K562 (cell line): ENCODE data around the gene CD82. TPM values are rescaled to one million over a fixed set of nuclear protein-coding genes. Genes with fewer than 3 reads are reported as not detected.

Experiments
- ATF7 ChIP-seq: fragments of 450-650 bp; IDR thresholded peaks from 2 replicates; pipeline ENCODE4 v1.7.1; 2014; ENCODE audit warnings: mild to moderate bottlenecking, moderate library complexity
- BACH1 ChIP-seq: fragments of 200-800 bp; sonication (Bioruptor generic); IDR thresholded peaks from 2 replicates; pipeline ENCODE4 v1.6.1; 2016; ENCODE audit warnings: missing genetic modification characterization, missing compliant biosample characterization
- CBFA2T3 ChIP-seq: fragments of 450-650 bp; IDR thresholded peaks from 2 replicates; pipeline ENCODE4 v1.6.1; 2017
- DPF2 ChIP-seq: fragments of 450-650 bp; IDR thresholded peaks from 2 replicates; pipeline ENCODE4 v1.6.1; 2016
- ELK1 ChIP-seq: sonication (generic); formaldehyde crosslinking; IDR thresholded peaks from 2 replicates; pipeline ENCODE4 v1.8.1; 2022; ENCODE audit warnings: missing genetic modification reagents
- ELK3 ChIP-seq: fragments of 450-650 bp; formaldehyde crosslinking; IDR thresholded peaks from 2 replicates; pipeline ENCODE4 v1.4.0; 2020; ENCODE audit warnings: mild to moderate bottlenecking
- FOXP1 ChIP-seq: sonication (generic); formaldehyde crosslinking; IDR thresholded peaks from 2 replicates; pipeline ENCODE4 v1.8.0; 2022; ENCODE audit warnings: mild to moderate bottlenecking, missing genetic modification reagents
- LARP7 ChIP-seq: fragments of 450-650 bp; IDR thresholded peaks from 2 replicates; pipeline ENCODE4 v1.6.1; 2016
- MCM5 ChIP-seq: fragments of 450-650 bp; IDR thresholded peaks from 2 replicates; pipeline ENCODE4 v1.6.1; 2016; ENCODE audit warnings: low read depth
- MYC ChIP-seq, 2 experiments: fragments of 250-450 bp in 1 of 2; sonication (Bioruptor Pico) in 1 of 2; IDR thresholded peaks; 2 replicates each; pipeline versions ENCODE4 v1.5.1 to v1.6.1; 2012 to 2021; ENCODE audit warnings: low read depth in 2 of 2, borderline replicate concordance in 1 of 2, improper control_type of control experiment in 1 of 2, low read length in 1 of 2, mild to moderate bottlenecking in 1 of 2, moderate library complexity in 1 of 2
- NR2C1 ChIP-seq, 2 experiments: fragments of 450-650 bp; IDR thresholded peaks; 2 replicates each; pipeline ENCODE4 v1.6.1; 2017; ENCODE audit warnings: mild to moderate bottlenecking in 2 of 2, antibody characterized with exemption in 1 of 2, inconsistent platforms in 1 of 2, missing compliant biosample characterization in 1 of 2, missing genetic modification characterization in 1 of 2
- POLR2G ChIP-seq: fragments of 200-400 bp; formaldehyde crosslinking; IDR thresholded peaks from 2 replicates; pipeline ENCODE4 v1.6.1; 2017; ENCODE audit warnings: low read depth, mild to moderate bottlenecking, antibody characterized with exemption, low read length, moderate library complexity
- PTRF ChIP-seq: fragments of 450-650 bp; IDR thresholded peaks from 2 replicates; pipeline ENCODE4 v1.6.1; 2016; ENCODE audit warnings: mild to moderate bottlenecking, missing genetic modification characterization, missing compliant biosample characterization
- PTTG1 ChIP-seq: fragments of 450-650 bp; IDR thresholded peaks from 2 replicates; pipeline ENCODE4 v1.6.1; 2016; ENCODE audit warnings: low read depth, mild to moderate bottlenecking, missing genetic modification characterization, missing compliant biosample characterization
- RBM22 ChIP-seq: fragments of 200-400 bp; formaldehyde crosslinking; IDR thresholded peaks from 2 replicates; pipeline ENCODE4 v1.6.1; 2018; ENCODE audit warnings: low read length, low read depth; ENCODE audit not compliant: poor library complexity, severe bottlenecking
- TCF7 ChIP-seq: sonication (generic); IDR thresholded peaks from 2 replicates; pipeline ENCODE4 v1.6.1; 2016; ENCODE audit warnings: antibody characterized with exemption, borderline replicate concordance
- TCF7L2 ChIP-seq: fragments of 150-350 bp; IDR thresholded peaks from 2 replicates; pipeline ENCODE4 v1.6.1; 2016; ENCODE audit warnings: low read depth, mild to moderate bottlenecking, low read length, moderate library complexity
- USF2 ChIP-seq: sonication (generic); formaldehyde crosslinking; IDR thresholded peaks from 2 replicates; pipeline ENCODE4 v1.5.0; 2020; ENCODE audit warnings: missing genetic modification reagents
- ZNF512 ChIP-seq: IDR thresholded peaks from 2 replicates; pipeline ENCODE4 v1.6.1; 2016; ENCODE audit warnings: missing genetic modification characterization, missing compliant biosample characterization
- ZNF644 ChIP-seq: fragments of 200-800 bp; sonication (Bioruptor generic); IDR thresholded peaks from 2 replicates; pipeline ENCODE4 v1.6.1; 2016; ENCODE audit warnings: low read depth, missing genetic modification characterization, missing compliant biosample characterization
- polyA plus RNA-seq, 8 experiments: library from polyadenylated mRNA; depleted of rRNA in 4 of 8; stranded (reverse) in 5 of 8; unstranded in 3 of 8; fragments of >200 nt; fragmentation: Nextera tagmentation in 2 of 8; fragmentation: Illumina TruSeq in 1 of 8; extraction: Ambion mirVana in 2 of 8; extraction: Trizol in 1 of 8; gene quantifications; 2 replicates each; pipeline versions ENCODE4 v1.2.1 to v1.2.3, GENCODE V29; 2011 to 2014; ENCODE audit warnings: inconsistent platforms in 1 of 8, missing spikeins in 1 of 8
- total RNA-seq, 7 experiments: library from RNA; depleted of rRNA in 6 of 7; stranded (reverse); fragments of >200 nt in 6 of 7; fragmentation: Illumina TruSeq in 2 of 7; extraction: Trizol in 2 of 7; gene quantifications; 2 replicates each; pipeline versions ENCODE4 v1.2.1 to v1.2.3, GENCODE V29; 2011 to 2021; ENCODE audit warnings: low replicate concordance in 1 of 7
- TF ChIP-seq, protein P1 (sequence below): fragments of 150-350 bp; conservative IDR thresholded peaks from 2 replicates; pipeline ENCODE4 v1.6.1; 2014; ENCODE audit warnings: low read length

CD82 gene
- total and polyA plus RNA-seq, 9 of the 15 experiments (the other 6 are each of a cell fraction or from before 2014, with no cell fraction given), result 0.27 to 9.4 (median 3.0) TPM

DNA sequence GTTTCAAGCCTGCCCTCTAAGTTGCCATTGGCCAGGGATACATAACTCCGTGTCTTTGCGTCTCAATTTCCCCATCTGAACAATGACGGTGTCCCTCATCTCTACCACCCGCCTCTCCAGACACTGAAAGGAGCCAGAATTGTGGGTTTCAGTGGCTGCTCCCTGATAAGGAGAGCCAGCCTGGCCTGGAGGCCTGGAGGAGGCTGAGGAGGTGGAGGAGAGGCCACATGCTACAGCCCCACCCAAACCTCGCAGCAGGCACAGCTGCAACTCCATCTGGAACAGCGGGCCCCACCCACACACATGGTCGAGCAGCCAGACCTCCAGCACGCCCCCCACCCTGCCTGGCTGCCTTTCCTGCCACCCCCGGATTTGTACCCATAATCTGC lies 34.4 kb upstream of the CD82 start (continued):
- TF ChIP-seq, protein P1, sequence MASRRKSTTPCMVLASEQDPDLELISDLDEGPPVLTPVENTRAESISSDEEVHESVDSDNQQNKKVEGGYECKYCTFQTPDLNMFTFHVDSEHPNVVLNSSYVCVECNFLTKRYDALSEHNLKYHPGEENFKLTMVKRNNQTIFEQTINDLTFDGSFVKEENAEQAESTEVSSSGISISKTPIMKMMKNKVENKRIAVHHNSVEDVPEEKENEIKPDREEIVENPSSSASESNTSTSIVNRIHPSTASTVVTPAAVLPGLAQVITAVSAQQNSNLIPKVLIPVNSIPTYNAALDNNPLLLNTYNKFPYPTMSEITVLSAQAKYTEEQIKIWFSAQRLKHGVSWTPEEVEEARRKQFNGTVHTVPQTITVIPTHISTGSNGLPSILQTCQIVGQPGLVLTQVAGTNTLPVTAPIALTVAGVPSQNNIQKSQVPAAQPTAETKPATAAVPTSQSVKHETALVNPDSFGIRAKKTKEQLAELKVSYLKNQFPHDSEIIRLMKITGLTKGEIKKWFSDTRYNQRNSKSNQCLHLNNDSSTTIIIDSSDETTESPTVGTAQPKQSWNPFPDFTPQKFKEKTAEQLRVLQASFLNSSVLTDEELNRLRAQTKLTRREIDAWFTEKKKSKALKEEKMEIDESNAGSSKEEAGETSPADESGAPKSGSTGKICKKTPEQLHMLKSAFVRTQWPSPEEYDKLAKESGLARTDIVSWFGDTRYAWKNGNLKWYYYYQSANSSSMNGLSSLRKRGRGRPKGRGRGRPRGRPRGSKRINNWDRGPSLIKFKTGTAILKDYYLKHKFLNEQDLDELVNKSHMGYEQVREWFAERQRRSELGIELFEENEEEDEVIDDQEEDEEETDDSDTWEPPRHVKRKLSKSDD, result 0 out of 2 replicates have a peak, but pooled peaks have one; percentile 24
- peak; percentile 96 for TF ChIP-seq CBFA2T3
- no peak for TF ChIP-seq RBM22
- no peak for TF ChIP-seq USF2
- TF ChIP-seq FOXP1 (CRISPR knock-in tag), result no peak
- peak; percentile 63; the same call in 1 of the 2 replicates for TF ChIP-seq TCF7
- TF ChIP-seq TCF7L2, result no peak
- 0 out of 2 replicates have a peak, but pooled peaks have one; percentile 12 for TF ChIP-seq NR2C1 (IDR thresholded peaks at IDR 0.05)
- TF ChIP-seq NR2C1 (tag; IDR thresholded peaks at IDR 0.05), result no peak; the same call in none of the 2 replicates
- no peak for TF ChIP-seq ELK1 (CRISPR knock-in tag)
- TF ChIP-seq DPF2, result peak; percentile 70; the same call in 1 of the 2 replicates
- no peak; the same call in 1 of the 2 replicates for TF ChIP-seq PTRF (tag)
- no peak for TF ChIP-seq PTTG1 (tag)
- peak; percentile 75 for TF ChIP-seq ZNF644 (tag)
- no peak for TF ChIP-seq MCM5
- TF ChIP-seq BACH1, result peak; percentile 76
- TF ChIP-seq LARP7, result 0 out of 2 replicates have a peak, but pooled peaks have one; percentile 8
- TF ChIP-seq MYC (IDR thresholded peaks at IDR 0.05; ENCODE audit: low read depth, low read length), result peak; percentile 90
- no peak; the same call in 1 of the 2 replicates for TF ChIP-seq MYC (CRISPR knock-in tag; IDR thresholded peaks at IDR 0.05; ENCODE audit: borderline replicate concordance, low read depth)
- TF ChIP-seq ZNF512 (tag), result no peak
- TF ChIP-seq ATF7, result 0 out of 2 replicates have a peak, but pooled peaks have one; percentile 25
- TF ChIP-seq ELK3 (CRISPR knock-in tag), result 0 out of 2 replicates have a peak, but pooled peaks have one; percentile 50
- peak; percentile 54 for TF ChIP-seq POLR2G
